ENCODE results near the gene PKNOX1. TPM values are rescaled to one million over a fixed set of nuclear protein-coding genes. Genes with fewer than 3 reads are reported as not detected.
"Not testable (repeated sequence)": the region's sequence is repeated elsewhere in the genome, so short reads cannot be mapped to it uniquely, and the experiment has no call there.

The PKNOX1 gene
- total RNA-seq, 1 experiment from 2014 or later, result 19.7 TPM

- Histone ChIP-seq H3K79me2 (ENCODE audit: low read length) (no peaks in the 10 kb centered on the region), H3K27ac (ENCODE audit: low read length) (no peak overlapping the region), H3K4me2 (ENCODE audit: low read depth, low read length, poor library complexity, severe bottlenecking) (no peak overlapping the region), H3K9me3 (ENCODE audit: low read length) (no peaks in the 10 kb centered on the region), H3K36me3 (ENCODE audit: insufficient read depth, low read length) (no peaks in the 10 kb centered on the region; the same call in 1 of the 2 replicates), H3K9me2 (replicated peaks; ENCODE audit: insufficient read depth, low read length) (no peaks in the 10 kb centered on the region), H4K20me1 (ENCODE audit: insufficient read depth, low read depth, low read length) (no peaks in the 10 kb centered on the region), H2AFZ (ENCODE audit: low read length) (no peak overlapping the region), H3K4me3 (ENCODE audit: low read length) (no peak overlapping the region), H3K4me1 (ENCODE audit: low read length) (peaks cover 31% of the 10 kb centered on the region), H3K27me3 (ENCODE audit: low read length) (no peaks in the 10 kb centered on the region), H3K9ac (ENCODE audit: low read length) (no peak overlapping the region)
- DNase-seq, result peak; percentile 37
These were observed 50.2 kb downstream of the PKNOX1 start for GRCh38 chr21:43024439-43025136.

DNA sequence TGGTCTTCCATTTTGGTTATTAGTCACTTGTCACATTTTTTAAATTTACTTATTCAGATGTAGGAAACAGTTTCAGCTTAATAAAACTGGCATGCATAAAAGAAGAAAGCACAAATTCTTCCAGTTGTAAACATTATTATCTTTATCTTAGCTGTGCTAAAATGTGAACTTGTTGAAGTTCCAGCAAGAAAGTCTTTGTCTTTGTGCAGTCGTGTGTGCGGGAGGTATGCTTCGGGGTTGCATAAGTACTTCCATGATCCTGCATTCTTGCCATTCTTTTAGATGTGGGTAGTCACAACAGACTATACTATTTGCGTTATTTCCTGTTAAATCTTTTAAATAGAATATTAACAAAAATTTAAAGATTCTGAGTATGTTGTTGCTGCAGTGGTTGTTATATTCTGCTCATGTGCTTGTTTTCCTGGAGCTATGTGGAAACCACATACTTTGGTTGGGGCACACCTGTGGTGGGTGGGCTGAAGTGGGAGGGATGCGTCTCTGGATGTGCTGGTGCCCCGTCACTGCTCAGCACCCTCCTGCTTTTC lies 51.3 kb downstream of the PKNOX1 start:
- no peaks in the 10 kb centered on the region for H4K20me1 ChIP-seq (ENCODE audit: insufficient read depth, low read depth, low read length)
- no peaks in the 10 kb centered on the region for H3K27me3 ChIP-seq (ENCODE audit: low read length)
- no peaks in the 10 kb centered on the region; the same call in 1 of the 2 replicates for H3K36me3 ChIP-seq (ENCODE audit: insufficient read depth, low read length)
- no peak overlapping the region for H3K9ac ChIP-seq (ENCODE audit: low read length)
- no peak overlapping the region for H2AFZ ChIP-seq (ENCODE audit: low read length)
- H3K9me3 ChIP-seq (ENCODE audit: low read length), result no peaks in the 10 kb centered on the region
- H3K27ac ChIP-seq (ENCODE audit: low read length), result peak overlapping the region; percentile 6; the same call in 1 of the 2 replicates
- H3K4me3 ChIP-seq (ENCODE audit: low read length), result no peak overlapping the region
- H3K4me1 ChIP-seq (ENCODE audit: low read length), result peaks cover 20% of the 10 kb centered on the region
- peak; percentile 32 for DNase-seq
- H3K4me2 ChIP-seq (ENCODE audit: low read depth, low read length, poor library complexity, severe bottlenecking), result no peak overlapping the region
- no peaks in the 10 kb centered on the region for H3K79me2 ChIP-seq (ENCODE audit: low read length)
- H3K9me2 ChIP-seq (replicated peaks; ENCODE audit: insufficient read depth, low read length), result no peaks in the 10 kb centered on the region

DNA sequence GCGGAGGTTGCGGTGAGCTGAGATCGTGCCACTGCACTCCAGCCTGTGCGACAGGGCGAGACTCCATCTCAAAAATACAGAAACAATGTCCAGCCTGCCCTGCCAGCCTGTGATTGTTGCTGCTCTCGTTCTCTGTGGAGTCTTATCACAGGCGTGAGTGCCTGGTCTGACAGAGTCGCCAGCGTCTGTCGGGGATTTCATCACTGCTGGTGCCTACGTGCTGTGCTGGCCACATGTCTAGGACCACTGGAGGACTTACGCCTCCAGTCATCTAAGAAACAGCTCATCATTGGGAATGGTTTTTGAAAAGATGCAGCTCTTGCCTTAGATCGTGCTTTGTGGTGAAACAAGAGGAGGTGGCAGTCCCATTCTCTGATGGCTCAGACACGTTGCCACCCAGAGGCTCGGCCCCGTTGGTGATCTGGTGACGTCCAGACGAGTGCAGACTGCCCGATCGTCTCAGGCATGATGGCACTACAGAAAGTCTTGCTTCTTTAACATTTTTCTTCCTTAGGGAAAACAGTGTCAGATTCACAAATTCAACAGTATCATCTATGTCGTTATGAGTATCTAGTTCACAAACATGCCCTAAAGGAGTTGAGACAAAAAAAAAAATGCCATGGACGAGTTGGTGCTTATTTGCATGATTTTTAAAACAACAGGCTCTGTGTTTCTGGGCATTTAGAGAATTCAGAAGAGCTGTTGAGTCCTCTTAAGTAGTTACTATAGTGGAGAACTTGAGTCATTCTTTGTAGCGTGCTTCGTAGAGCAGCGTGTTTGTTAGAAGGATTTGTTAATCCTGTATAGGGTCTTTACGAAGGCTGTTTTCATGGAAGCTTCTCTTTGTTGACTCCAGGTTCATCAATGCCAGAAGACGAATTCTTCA lies 53.7 kb downstream of the PKNOX1 start:
- no peaks in the 10 kb centered on the region for H3K9me3 ChIP-seq (ENCODE audit: low read length)
- no peak overlapping the region for H3K9ac ChIP-seq (ENCODE audit: low read length)
- no peaks in the 10 kb centered on the region for H3K79me2 ChIP-seq (ENCODE audit: low read length)
- H3K27ac ChIP-seq (ENCODE audit: low read length), result no peak overlapping the region
- no peak overlapping the region for H2AFZ ChIP-seq (ENCODE audit: low read length)
- H3K9me2 ChIP-seq (replicated peaks; ENCODE audit: insufficient read depth, low read length), result no peaks in the 10 kb centered on the region
- peak; percentile 35 for DNase-seq
- H3K27me3 ChIP-seq (ENCODE audit: low read length), result no peaks in the 10 kb centered on the region
- no peaks in the 10 kb centered on the region for H4K20me1 ChIP-seq (ENCODE audit: insufficient read depth, low read depth, low read length)
- peaks cover 7% of the 10 kb centered on the region for H3K4me1 ChIP-seq (ENCODE audit: low read length)
- no peak overlapping the region for H3K4me2 ChIP-seq (ENCODE audit: low read depth, low read length, poor library complexity, severe bottlenecking)
- H3K36me3 ChIP-seq (ENCODE audit: insufficient read depth, low read length), result no peaks in the 10 kb centered on the region; the same call in 1 of the 2 replicates
- H3K4me3 ChIP-seq (ENCODE audit: low read length), result no peak overlapping the region

DNA sequence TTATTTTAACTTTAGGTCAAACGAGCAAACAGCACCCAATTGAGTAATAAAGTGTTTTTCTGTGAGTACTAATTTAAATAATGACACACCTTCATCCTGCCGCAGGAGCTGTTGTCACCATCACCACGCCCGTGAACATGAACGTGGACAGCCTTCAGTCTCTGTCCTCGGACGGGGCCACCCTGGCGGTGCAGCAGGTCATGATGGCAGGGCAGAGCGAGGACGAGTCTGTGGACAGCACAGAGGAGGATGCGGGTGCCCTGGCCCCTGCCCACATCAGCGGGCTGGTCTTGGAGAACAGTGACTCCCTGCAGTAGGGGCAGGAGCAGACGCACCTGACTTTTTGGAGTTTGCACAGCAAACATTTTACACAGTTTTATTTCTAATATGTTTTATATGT lies 55.4 kb downstream of the PKNOX1 start:
- Histone ChIP-seq H3K9me3 (ENCODE audit: low read length) (no peaks in the 10 kb centered on the region), H3K9me2 (replicated peaks; ENCODE audit: insufficient read depth, low read length) (no peaks in the 10 kb centered on the region), H4K20me1 (ENCODE audit: insufficient read depth, low read depth, low read length) (no peaks in the 10 kb centered on the region), H3K27ac (ENCODE audit: low read length) (no peak overlapping the region), H3K4me1 (ENCODE audit: low read length) (peaks cover 12% of the 10 kb centered on the region), H3K27me3 (ENCODE audit: low read length) (no peaks in the 10 kb centered on the region), H3K4me3 (ENCODE audit: low read length) (no peak overlapping the region), H3K4me2 (ENCODE audit: low read depth, low read length, poor library complexity, severe bottlenecking) (no peak overlapping the region), H3K36me3 (ENCODE audit: insufficient read depth, low read length) (no peaks in the 10 kb centered on the region; the same call in 1 of the 2 replicates), H3K79me2 (ENCODE audit: low read length) (no peaks in the 10 kb centered on the region), H3K9ac (ENCODE audit: low read length) (no peak overlapping the region), H2AFZ (ENCODE audit: low read length) (no peak overlapping the region)
- peak; percentile 29 for DNase-seq

GRCh38 chr21:43031121-43031619 lies 56.8 kb downstream of the PKNOX1 start:
- H3K9ac ChIP-seq (ENCODE audit: low read length), result no peak overlapping the region
- no peak overlapping the region for H2AFZ ChIP-seq (ENCODE audit: low read length)
- no peaks in the 10 kb centered on the region for H3K27me3 ChIP-seq (ENCODE audit: low read length)
- H3K79me2 ChIP-seq (ENCODE audit: low read length), result no peaks in the 10 kb centered on the region
- H3K36me3 ChIP-seq (ENCODE audit: insufficient read depth, low read length), result no peaks in the 10 kb centered on the region
- peak; percentile 4 for DNase-seq
- no peaks in the 10 kb centered on the region for H3K9me3 ChIP-seq (ENCODE audit: low read length)
- H3K4me2 ChIP-seq (ENCODE audit: low read depth, low read length, poor library complexity, severe bottlenecking), result no peak overlapping the region
- H3K9me2 ChIP-seq (replicated peaks; ENCODE audit: insufficient read depth, low read length), result no peaks in the 10 kb centered on the region
- H3K4me3 ChIP-seq (ENCODE audit: low read length), result no peak overlapping the region
- no peak overlapping the region for H3K27ac ChIP-seq (ENCODE audit: low read length)
- no peaks in the 10 kb centered on the region for H4K20me1 ChIP-seq (ENCODE audit: insufficient read depth, low read depth, low read length)
- peaks cover 5% of the 10 kb centered on the region for H3K4me1 ChIP-seq (ENCODE audit: low read length)

GRCh38 chr21:43034101-43034500 lies 59.7 kb downstream of the PKNOX1 start:
- Histone ChIP-seq H3K4me2 (ENCODE audit: low read depth, low read length, poor library complexity, severe bottlenecking) (no peak overlapping the region), H3K36me3 (ENCODE audit: insufficient read depth, low read length) (no peaks in the 10 kb centered on the region), H3K4me1 (ENCODE audit: low read length) (peaks cover 5% of the 10 kb centered on the region), H2AFZ (ENCODE audit: low read length) (no peak overlapping the region), H3K27me3 (ENCODE audit: low read length) (no peaks in the 10 kb centered on the region), H3K27ac (ENCODE audit: low read length) (peak overlapping the region; percentile 11; the same call in 1 of the 2 replicates), H3K9me2 (replicated peaks; ENCODE audit: insufficient read depth, low read length) (no peaks in the 10 kb centered on the region), H3K79me2 (ENCODE audit: low read length) (no peaks in the 10 kb centered on the region), H3K9ac (ENCODE audit: low read length) (no peak overlapping the region), H3K4me3 (ENCODE audit: low read length) (no peak overlapping the region), H4K20me1 (ENCODE audit: insufficient read depth, low read depth, low read length) (no peaks in the 10 kb centered on the region), H3K9me3 (ENCODE audit: low read length) (no peaks in the 10 kb centered on the region)
- DNase-seq, result peak; percentile 26

DNA sequence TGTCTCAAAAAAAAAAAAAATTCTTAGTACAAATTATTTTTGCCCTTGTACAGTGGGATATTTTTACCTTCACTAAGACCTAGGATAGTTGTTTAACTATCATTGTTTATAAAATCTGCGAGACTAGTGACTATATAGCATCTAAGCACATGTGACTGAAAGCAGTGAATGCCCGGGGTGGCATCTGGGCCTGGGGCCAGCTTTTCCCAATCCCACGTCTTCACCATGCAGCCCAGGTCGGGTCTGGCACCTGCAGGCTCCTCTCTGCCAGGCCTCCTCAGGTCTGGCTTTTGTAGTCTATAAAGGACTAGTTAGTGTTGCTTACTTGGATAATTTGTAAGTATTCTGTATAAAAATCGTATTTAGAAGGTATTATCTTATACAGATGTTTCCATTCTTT lies 60.5 kb downstream of the PKNOX1 start:
- no peak overlapping the region for H3K9ac ChIP-seq (ENCODE audit: low read length)
- H2AFZ ChIP-seq (ENCODE audit: low read length), result no peak overlapping the region
- H3K4me3 ChIP-seq (ENCODE audit: low read length), result no peak overlapping the region
- no peaks in the 10 kb centered on the region for H3K79me2 ChIP-seq (ENCODE audit: low read length)
- no peaks in the 10 kb centered on the region for H3K9me2 ChIP-seq (replicated peaks; ENCODE audit: insufficient read depth, low read length)
- H3K4me2 ChIP-seq (ENCODE audit: low read depth, low read length, poor library complexity, severe bottlenecking), result no peak overlapping the region
- H3K27ac ChIP-seq (ENCODE audit: low read length), result no peak overlapping the region
- no peaks in the 10 kb centered on the region for H3K9me3 ChIP-seq (ENCODE audit: low read length)
- DNase-seq, result peak; percentile 27
- no peaks in the 10 kb centered on the region for H4K20me1 ChIP-seq (ENCODE audit: insufficient read depth, low read depth, low read length)
- H3K27me3 ChIP-seq (ENCODE audit: low read length), result no peaks in the 10 kb centered on the region
- peaks cover 5% of the 10 kb centered on the region for H3K4me1 ChIP-seq (ENCODE audit: low read length)
- no peaks in the 10 kb centered on the region for H3K36me3 ChIP-seq (ENCODE audit: insufficient read depth, low read length)

DNA sequence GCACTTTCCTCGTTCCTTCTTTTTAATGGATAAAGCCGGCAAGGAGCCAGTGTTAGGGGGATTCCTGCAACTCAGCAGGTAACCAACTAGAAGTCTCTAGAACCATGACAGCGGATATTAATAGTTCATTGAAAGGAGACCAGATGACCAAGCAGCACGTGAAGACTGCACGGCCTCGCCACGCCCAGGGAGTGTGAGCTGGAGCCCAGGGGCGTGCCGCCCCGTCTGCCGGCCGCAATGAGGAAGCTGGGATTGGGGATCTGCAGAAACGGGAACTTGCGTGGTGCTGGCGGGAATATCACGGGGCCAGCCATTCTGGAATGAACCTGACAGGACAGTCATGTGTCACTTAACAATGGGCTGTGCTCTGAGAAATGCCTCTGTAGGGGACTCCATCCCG lies 62.5 kb downstream of the PKNOX1 start:
- H2AFZ ChIP-seq (ENCODE audit: low read length); H3K9me3 ChIP-seq (ENCODE audit: low read length); H3K9ac ChIP-seq (ENCODE audit: low read length); H4K20me1 ChIP-seq (ENCODE audit: insufficient read depth, low read depth, low read length); H3K4me3 ChIP-seq (ENCODE audit: low read length); H3K36me3 ChIP-seq (ENCODE audit: insufficient read depth, low read length); H3K9me2 ChIP-seq (replicated peaks; ENCODE audit: insufficient read depth, low read length); H3K27me3 ChIP-seq (ENCODE audit: low read length); H3K4me1 ChIP-seq (ENCODE audit: low read length); DNase-seq; H3K79me2 ChIP-seq (ENCODE audit: low read length); H3K4me2 ChIP-seq (ENCODE audit: low read depth, low read length, poor library complexity, severe bottlenecking); H3K27ac ChIP-seq (ENCODE audit: low read length): not testable (repeated sequence)

Measured in Karpas-422 (cell line).